CD4-positive, CD25-positive, alpha-beta regulatory T cell (primary cell): Measurements from ENCODE around the gene KMT2C. TPM values are rescaled to one million over a fixed set of nuclear protein-coding genes. Genes with fewer than 3 reads are reported as not detected.

Source experiments
- ATAC-seq, 2 donors: fragments of 150-1000 bp; cut with Tn5 transposase; one replicate each; pipeline ENCODE4 v1.10.0; 2021; ENCODE audit warnings: low read depth in 2 of 2, moderate number of reproducible peaks in 2 of 2, moderate library complexity in 1 of 2
- DNase-seq, 3 donors: peaks; one replicate each; pipeline versions ENCODE4 v3.0.0 to v3.0.0-alpha.2; 2012 to 2022; ENCODE audit warnings: mixed read lengths in 1 of 3
- H3K27ac ChIP-seq: one replicate; pipeline ENCODE4 v1.7.0; 2013; ENCODE audit warnings: mild to moderate bottlenecking, low read length; ENCODE audit not compliant: insufficient read depth, poor library complexity, severe bottlenecking
- H3K27me3 ChIP-seq: one replicate; pipeline ENCODE4 v1.7.0; 2013; ENCODE audit warnings: low read length; ENCODE audit not compliant: control insufficient read depth, insufficient read depth
- H3K36me3 ChIP-seq: one replicate; pipeline ENCODE4 v1.7.0; 2013; ENCODE audit warnings: mild to moderate bottlenecking, low read length, moderate library complexity; ENCODE audit not compliant: control insufficient read depth, insufficient read depth
- H3K4me1 ChIP-seq: 2 replicates; pipeline ENCODE4 v1.7.0; 2013; ENCODE audit warnings: mild to moderate bottlenecking, low read length; ENCODE audit not compliant: insufficient read depth, control insufficient read depth, poor library complexity, severe bottlenecking
- H3K4me3 ChIP-seq: one replicate; pipeline ENCODE4 v1.7.0; 2013; ENCODE audit warnings: low read depth, mild to moderate bottlenecking, low read length, moderate library complexity
- H3K9me3 ChIP-seq, 2 experiments: 1 replicate in 1 of 2; 2 replicates in 1 of 2; pipeline ENCODE4 v1.7.0; 2013; ENCODE audit warnings: low read length in 2 of 2, mild to moderate bottlenecking in 1 of 2, moderate library complexity in 1 of 2; ENCODE audit not compliant: control insufficient read depth in 2 of 2
- H3K27ac Mint-ChIP-seq, 3 donors: one replicate each; pipeline ENCODE4 v1.8.0; 2020 to 2022; ENCODE audit warnings: mild to moderate bottlenecking in 3 of 3, mixed read lengths in 3 of 3, moderate library complexity in 2 of 3
- H3K27me3 Mint-ChIP-seq: one replicate; pipeline ENCODE4 v1.8.0; 2022; ENCODE audit warnings: mild to moderate bottlenecking, mixed read lengths
- H3K36me3 Mint-ChIP-seq: one replicate; pipeline ENCODE4 v1.8.0; 2020; ENCODE audit warnings: mixed read lengths
- H3K4me1 Mint-ChIP-seq, 4 donors: one replicate each; pipeline ENCODE4 v1.8.0; 2020 to 2022; ENCODE audit warnings: mixed read lengths in 4 of 4, mild to moderate bottlenecking in 1 of 4
- H3K4me3 Mint-ChIP-seq, 4 donors: one replicate each; pipeline ENCODE4 v1.8.0; 2020 to 2022; ENCODE audit warnings: mild to moderate bottlenecking in 4 of 4, mixed read lengths in 4 of 4, moderate library complexity in 3 of 4
- H3K9me3 Mint-ChIP-seq, 7 donors: one replicate each; pipeline ENCODE4 v1.8.0; 2020 to 2022; ENCODE audit warnings: mixed read lengths in 7 of 7, mild to moderate bottlenecking in 3 of 7, moderate library complexity in 2 of 7
- polyA plus RNA-seq, 4 donors: library from polyadenylated mRNA; unstranded; fragments of 300-500 nt; fragmentation: Illumina TruSeq; gene quantifications; one replicate each; pipeline ENCODE4 v1.2.3, GENCODE V29; 2021
- total RNA-seq: library from RNA; stranded (reverse); gene quantifications from one replicate; pipeline ENCODE4 v1.2.3, GENCODE V29; 2022

The KMT2C gene
- total and polyA plus RNA-seq, 5 donors from 2014 or later = 8.6 to 160 (median 9.5) TPM

DNA sequence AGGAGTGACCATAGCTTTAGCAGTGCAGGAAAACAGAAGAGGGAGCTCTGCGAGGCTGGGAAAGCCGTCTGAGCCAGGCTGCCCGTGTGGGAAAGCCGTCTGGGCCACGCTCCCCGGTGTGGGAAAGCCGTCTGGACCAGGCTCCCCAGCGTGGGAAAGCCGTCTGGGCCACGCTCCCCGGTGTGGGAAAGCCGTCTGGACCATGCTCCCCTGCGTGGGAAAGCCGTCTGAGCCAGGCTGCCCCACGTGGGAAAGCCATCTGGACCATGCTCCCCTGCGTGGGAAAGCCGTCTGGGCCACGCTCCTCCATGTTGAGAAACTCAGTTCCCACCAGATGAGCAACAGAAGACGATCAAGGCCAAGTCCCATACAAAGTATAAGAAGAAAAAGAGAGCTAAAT is 308.6 kb downstream of the KMT2C start:
- Mint-ChIP-seq H3K4me1 (peaks cover 5 to 11% (median 8%) of the 10 kb centered on the region in 4 donors), H3K4me3 (no peak overlapping the region), H3K27ac (peak overlapping the region; percentile 22 to 89 (median 53)), H3K36me3 (peaks cover 48% of the 10 kb centered on the region), H3K27me3 (no peaks in the 10 kb centered on the region), H3K9me3 (peaks cover 0 to 14% (median 3%) of the 10 kb centered on the region in 7 donors)
- Histone ChIP-seq H3K27me3 (no peaks in the 10 kb centered on the region), H3K36me3 (peaks cover 53% of the 10 kb centered on the region), H3K9me3 (peaks cover 11 to 13% of the 10 kb centered on the region in 2 experiments), H3K27ac (no peak overlapping the region), H3K4me3 (no peak overlapping the region), H3K4me1 (no peaks in the 10 kb centered on the region)
- no peak for DNase-seq
- no peak for ATAC-seq

DNA sequence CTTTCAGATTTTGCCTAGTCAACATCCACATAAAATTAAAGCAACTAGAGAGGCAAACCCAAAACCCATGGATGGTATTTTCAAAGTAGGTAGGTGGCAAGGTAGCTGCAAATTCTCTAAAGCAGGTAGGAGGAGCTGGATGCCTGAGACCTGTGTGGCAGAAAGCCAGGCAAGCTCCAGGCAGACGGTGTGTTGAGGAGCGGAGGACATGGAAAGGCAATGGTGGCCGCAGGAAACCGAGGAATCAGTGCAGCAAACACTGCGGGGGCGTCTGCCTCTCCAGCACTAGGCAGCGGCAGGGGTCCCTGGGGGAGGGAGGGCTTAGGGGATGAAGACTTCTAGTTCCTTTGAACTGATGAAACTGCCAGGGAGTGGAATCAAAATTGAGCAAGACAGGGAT is 309.1 kb downstream of the KMT2C start:
- no peaks in the 10 kb centered on the region for H3K27me3 Mint-ChIP-seq
- H3K27ac Mint-ChIP-seq = peak overlapping the region in 2 of 3 donors; percentile 53 to 89
- Histone ChIP-seq H3K9me3 (peaks cover 11 to 13% of the 10 kb centered on the region in 2 experiments), H3K4me1 (no peaks in the 10 kb centered on the region), H3K36me3 (peaks cover 54% of the 10 kb centered on the region), H3K4me3 (no peak overlapping the region), H3K27ac (no peak overlapping the region), H3K27me3 (no peaks in the 10 kb centered on the region)
- no peak overlapping the region for H3K4me3 Mint-ChIP-seq
- ATAC-seq = no peak
- peaks cover 53% of the 10 kb centered on the region for H3K36me3 Mint-ChIP-seq
- peaks cover 5 to 13% (median 11%) of the 10 kb centered on the region in 4 donors for H3K4me1 Mint-ChIP-seq
- DNase-seq = no peak
- H3K9me3 Mint-ChIP-seq = peaks cover 0 to 14% (median 3%) of the 10 kb centered on the region in 7 donors

DNA sequence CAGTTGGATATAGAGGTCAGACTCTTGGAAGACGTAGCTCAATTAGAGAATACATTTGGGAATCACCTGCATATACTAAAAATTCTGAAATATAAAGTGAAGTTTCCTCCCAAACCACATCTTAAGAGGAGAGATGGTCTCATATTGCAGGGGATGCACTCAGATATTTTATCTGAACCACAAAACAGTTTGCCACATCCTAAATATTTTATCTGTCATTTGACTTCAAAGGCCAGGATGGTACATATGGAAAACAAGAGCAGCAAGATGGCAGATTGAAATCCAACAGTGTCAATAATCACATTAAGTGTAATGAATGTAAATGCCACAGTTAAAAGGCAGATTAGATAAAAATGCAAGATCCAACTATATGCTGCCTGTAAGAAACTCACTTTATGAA is 313.3 kb downstream of the KMT2C start:
- peaks cover 0 to 14% (median 3%) of the 10 kb centered on the region in 7 donors for H3K9me3 Mint-ChIP-seq

DNA sequence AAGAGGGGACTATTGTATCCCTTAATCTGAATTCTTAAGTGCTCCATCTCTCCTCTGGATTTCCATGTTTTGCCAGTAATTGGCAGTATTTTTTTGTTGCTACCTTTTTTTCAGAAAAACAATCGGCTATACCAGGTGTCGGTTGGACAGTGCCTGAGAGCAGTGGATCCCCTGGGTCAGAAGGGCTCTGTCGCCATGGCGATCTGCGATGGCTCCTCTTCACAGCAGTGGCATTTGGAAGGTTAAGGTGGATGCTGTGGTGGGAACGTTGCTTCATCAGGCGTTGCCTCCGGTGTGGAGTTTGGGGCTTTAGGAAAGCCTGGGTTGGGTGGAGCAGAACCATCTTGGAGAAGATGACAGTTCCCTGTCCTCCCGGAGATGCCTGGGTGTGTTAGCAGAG is 314.4 kb downstream of the KMT2C start:
- Histone ChIP-seq H3K36me3 (peaks cover 82% of the 10 kb centered on the region), H3K27me3 (no peaks in the 10 kb centered on the region), H3K4me3 (no peak overlapping the region), H3K27ac (no peak overlapping the region), H3K4me1 (no peaks in the 10 kb centered on the region), H3K9me3 (peaks cover 11 to 13% of the 10 kb centered on the region in 2 experiments)
- H3K4me3 Mint-ChIP-seq = no peak overlapping the region
- peaks cover under 1 to 11% (median 8%) of the 10 kb centered on the region in 4 donors for H3K4me1 Mint-ChIP-seq
- H3K27ac Mint-ChIP-seq = peak overlapping the region in 1 of 3 donors; percentile 86
- no peak for DNase-seq
- H3K9me3 Mint-ChIP-seq = peaks cover 0 to 14% (median 3%) of the 10 kb centered on the region in 7 donors
- H3K27me3 Mint-ChIP-seq = no peaks in the 10 kb centered on the region
- ATAC-seq = no peak
- H3K36me3 Mint-ChIP-seq = peaks cover 73% of the 10 kb centered on the region

More for the DNA sequence above, 313.3 kb downstream of the KMT2C start:
- H3K4me3 Mint-ChIP-seq = no peak overlapping the region
- Histone ChIP-seq H3K36me3 (peaks cover 76% of the 10 kb centered on the region), H3K27me3 (no peaks in the 10 kb centered on the region), H3K4me1 (no peaks in the 10 kb centered on the region), H3K9me3 (peaks cover 11 to 13% of the 10 kb centered on the region in 2 experiments), H3K4me3 (no peak overlapping the region), H3K27ac (no peak overlapping the region)
- peak overlapping the region in 1 of 3 donors; percentile 58 for H3K27ac Mint-ChIP-seq
- no peak for ATAC-seq
- DNase-seq = no peak
- H3K4me1 Mint-ChIP-seq = peaks cover 5 to 14% (median 10%) of the 10 kb centered on the region in 4 donors
- no peaks in the 10 kb centered on the region for H3K27me3 Mint-ChIP-seq
- H3K36me3 Mint-ChIP-seq = peaks cover 78% of the 10 kb centered on the region

DNA sequence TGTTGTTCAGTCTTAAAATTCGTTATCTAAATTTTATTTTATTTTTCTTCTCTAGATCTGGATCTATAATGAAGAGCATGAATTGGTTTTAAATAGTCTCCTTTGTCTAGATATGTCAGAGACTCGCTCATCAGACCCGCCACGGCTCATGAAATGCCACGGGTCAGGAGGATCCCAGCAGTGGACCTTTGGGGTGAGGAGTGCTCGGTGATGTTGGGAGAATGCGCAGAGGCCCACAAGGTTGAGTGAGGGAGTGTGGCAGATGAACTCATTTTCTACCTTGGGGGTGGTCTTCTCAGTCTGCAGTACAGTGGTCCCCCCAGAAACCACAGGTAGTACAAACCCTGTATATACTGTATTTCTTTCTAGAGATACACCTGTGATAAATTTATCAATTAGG is 315.0 kb downstream of the KMT2C start:
- no peaks in the 10 kb centered on the region for H3K4me1 ChIP-seq
- peaks cover 11 to 13% of the 10 kb centered on the region in 2 experiments for H3K9me3 ChIP-seq
- no peak overlapping the region for H3K27ac ChIP-seq
- Mint-ChIP-seq H3K4me1 (peaks cover 0 to 11% (median 8%) of the 10 kb centered on the region in 4 donors), H3K4me3 (no peak overlapping the region), H3K27me3 (no peaks in the 10 kb centered on the region), H3K27ac (peak overlapping the region in 1 of 3 donors; percentile 11), H3K36me3 (peaks cover 73% of the 10 kb centered on the region), H3K9me3 (peaks cover 0 to 14% (median 3%) of the 10 kb centered on the region in 7 donors)
- peaks cover 88% of the 10 kb centered on the region for H3K36me3 ChIP-seq
- no peak for ATAC-seq
- no peak for DNase-seq
- H3K4me3 ChIP-seq = no peak overlapping the region
- no peaks in the 10 kb centered on the region for H3K27me3 ChIP-seq

DNA sequence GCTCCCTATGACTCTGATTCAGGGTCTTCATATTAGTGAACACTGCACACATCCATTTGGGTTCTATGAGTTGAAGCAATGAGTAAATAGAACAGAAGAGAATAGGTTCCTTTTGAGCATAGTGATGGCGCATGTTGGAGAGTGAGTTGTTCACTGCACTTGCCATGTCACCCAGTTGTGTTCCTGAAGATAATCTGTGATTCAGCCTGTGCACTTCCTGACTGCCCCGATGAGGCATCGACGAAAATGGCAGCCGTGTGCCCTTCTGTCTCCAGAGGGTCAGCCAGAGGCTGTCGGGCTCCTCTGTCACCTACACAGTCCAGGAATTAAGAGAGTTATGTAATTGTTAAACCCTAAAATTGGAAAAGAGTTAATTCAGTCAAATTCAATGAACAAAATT is 315.6 kb downstream of the KMT2C start:
- Mint-ChIP-seq H3K4me3 (no peak overlapping the region), H3K36me3 (peaks cover 68% of the 10 kb centered on the region), H3K9me3 (peaks cover 0 to 14% (median 3%) of the 10 kb centered on the region in 7 donors), H3K4me1 (peaks cover 0 to 11% (median 8%) of the 10 kb centered on the region in 4 donors), H3K27me3 (no peaks in the 10 kb centered on the region), H3K27ac (no peak overlapping the region)
- no peak for DNase-seq
- no peak overlapping the region for H3K27ac ChIP-seq
- peaks cover 11 to 13% of the 10 kb centered on the region in 2 experiments for H3K9me3 ChIP-seq
- H3K4me1 ChIP-seq = no peaks in the 10 kb centered on the region
- H3K36me3 ChIP-seq = peaks cover 86% of the 10 kb centered on the region
- ATAC-seq = no peak
- H3K27me3 ChIP-seq = no peaks in the 10 kb centered on the region
- H3K4me3 ChIP-seq = no peak overlapping the region

DNA sequence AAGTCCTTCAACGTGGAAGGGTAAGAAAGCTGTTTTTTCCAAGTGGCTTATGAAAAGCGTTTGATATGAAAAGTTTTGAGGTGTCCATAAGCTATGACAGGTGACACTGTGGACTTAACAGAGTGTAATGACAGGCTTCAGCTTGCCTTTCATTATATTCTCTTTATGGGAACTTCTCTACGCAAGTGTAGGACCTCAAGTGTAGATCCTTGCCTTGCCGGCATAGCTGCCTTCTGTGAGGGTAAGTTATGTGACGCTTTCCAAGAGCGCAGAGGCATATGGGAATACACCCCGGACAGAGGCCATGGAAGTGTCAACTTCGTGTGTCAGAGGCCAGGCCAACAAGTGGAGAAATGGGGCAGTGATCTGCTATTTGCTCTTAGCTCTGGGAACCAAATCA is 318.4 kb downstream of the KMT2C start:
- H3K4me3 ChIP-seq = no peak overlapping the region
- no peaks in the 10 kb centered on the region for H3K27me3 Mint-ChIP-seq
- no peak overlapping the region for H3K27ac ChIP-seq
- no peaks in the 10 kb centered on the region for H3K4me1 ChIP-seq
- H3K27ac Mint-ChIP-seq = peak overlapping the region in 2 of 3 donors; percentile 24 to 38
- no peaks in the 10 kb centered on the region for H3K9me3 ChIP-seq
- peaks cover 62% of the 10 kb centered on the region for H3K36me3 Mint-ChIP-seq
- no peaks in the 10 kb centered on the region for H3K9me3 Mint-ChIP-seq
- no peaks in the 10 kb centered on the region for H3K27me3 ChIP-seq
- no peak for DNase-seq
- H3K4me1 Mint-ChIP-seq = peaks cover 0 to 6% (median 3%) of the 10 kb centered on the region in 4 donors
- no peak for ATAC-seq
- peaks cover 81% of the 10 kb centered on the region for H3K36me3 ChIP-seq
- H3K4me3 Mint-ChIP-seq = no peak overlapping the region

DNA sequence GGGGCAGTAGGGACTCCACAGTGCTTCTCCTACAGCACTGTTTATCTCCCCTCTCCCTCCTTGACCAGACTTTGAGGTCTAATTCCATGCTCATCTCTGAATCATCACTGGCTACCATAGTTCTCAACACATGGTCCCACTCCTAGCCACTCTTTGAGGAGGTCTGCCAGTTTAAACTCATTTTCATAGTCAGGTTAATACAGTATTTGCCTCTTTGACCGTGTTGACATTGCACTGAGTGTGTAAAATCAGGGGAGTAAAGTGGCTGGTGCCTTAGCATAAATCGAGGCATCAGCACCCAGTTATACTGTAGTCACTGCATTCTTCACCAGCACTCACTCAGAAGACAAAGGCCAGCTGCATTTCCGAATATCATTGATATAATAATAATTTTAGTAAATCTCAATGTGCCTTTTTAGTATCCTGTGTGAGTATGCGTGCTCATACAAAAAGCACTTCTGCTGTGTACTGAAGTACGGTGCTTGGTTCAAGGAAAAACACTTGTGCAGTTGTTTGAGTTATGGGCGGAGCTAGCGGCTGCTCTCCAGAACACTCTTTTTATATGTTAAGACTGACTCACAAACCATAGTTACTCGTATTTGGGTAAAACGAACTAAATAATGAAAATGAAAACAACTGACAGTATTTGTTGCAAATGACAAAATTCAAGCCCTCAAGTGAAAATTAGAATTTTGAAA is 320.6 kb downstream of the KMT2C start:
- no peaks in the 10 kb centered on the region for H3K4me1 ChIP-seq
- no peaks in the 10 kb centered on the region for H3K9me3 Mint-ChIP-seq
- H3K4me3 Mint-ChIP-seq = no peak overlapping the region
- ATAC-seq (no peak), DNase-seq (no peak)
- H3K9me3 ChIP-seq = no peaks in the 10 kb centered on the region
- peaks cover 46% of the 10 kb centered on the region for H3K36me3 Mint-ChIP-seq
- no peaks in the 10 kb centered on the region for H3K27me3 ChIP-seq
- no peak overlapping the region for H3K4me3 ChIP-seq
- peaks cover 63% of the 10 kb centered on the region for H3K36me3 ChIP-seq
- no peaks in the 10 kb centered on the region for H3K4me1 Mint-ChIP-seq
- H3K27ac Mint-ChIP-seq = no peak overlapping the region
- H3K27ac ChIP-seq = no peak overlapping the region
- H3K27me3 Mint-ChIP-seq = no peaks in the 10 kb centered on the region
